Activated CD4-positive, alpha-beta T cell treated with anti-CD3 and anti-CD28 coated beads, Interleukin-2, amount 50 U/mL, for 4 hours (primary cell): Measurements from ENCODE around the gene MINK1.
A peak's percentile ranks its signal among the peaks of the same experiment; 100 is the strongest.

Source experiments
- DNase-seq, 2 experiments: peaks; one replicate each; pipeline ENCODE4 v3.0.0-alpha.2; 2020

The MINK1 gene

GRCh38 chr17:4833178-4833940, at the start of gene MINK1:
TSS of gene MINK1 (plus strand) at chr17:4833340. CDS start at chr17:4833584, 244 bp downstream.
- peak; percentile 76 to 81 for DNase-seq

- DNase-seq = no peak
These were observed 47.6 kb upstream of the MINK1 start for GRCh38 chr17:4785311-4786105.

DNA sequence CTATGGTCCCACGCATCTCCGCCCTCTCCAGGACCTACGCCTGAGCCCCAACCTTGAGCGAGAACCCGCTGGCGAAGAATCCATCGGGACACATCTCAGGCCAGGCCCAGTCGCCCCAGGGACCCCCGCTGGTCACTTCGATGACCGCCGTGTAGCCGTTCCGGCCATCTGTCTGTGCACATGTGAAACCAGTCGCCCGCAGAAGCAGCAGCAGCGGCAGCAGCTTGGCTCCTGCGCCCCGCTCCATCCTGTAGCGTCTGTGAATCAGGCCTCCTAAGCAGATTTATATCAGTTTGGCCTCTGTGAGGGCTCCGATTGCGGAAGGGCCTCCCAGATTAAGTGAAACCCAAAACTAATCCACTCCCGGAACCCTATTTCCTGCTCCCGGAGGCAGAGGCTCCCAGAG, 47.0 kb upstream of the MINK1 start, which contains the start of gene VMO1:
Gene VMO1, minus strand, starts transcription at position 259 of the 406 bp plus-strand sequence. Its CDS starts 12 bp downstream, at position 247.
- DNase-seq = no peak

DNA sequence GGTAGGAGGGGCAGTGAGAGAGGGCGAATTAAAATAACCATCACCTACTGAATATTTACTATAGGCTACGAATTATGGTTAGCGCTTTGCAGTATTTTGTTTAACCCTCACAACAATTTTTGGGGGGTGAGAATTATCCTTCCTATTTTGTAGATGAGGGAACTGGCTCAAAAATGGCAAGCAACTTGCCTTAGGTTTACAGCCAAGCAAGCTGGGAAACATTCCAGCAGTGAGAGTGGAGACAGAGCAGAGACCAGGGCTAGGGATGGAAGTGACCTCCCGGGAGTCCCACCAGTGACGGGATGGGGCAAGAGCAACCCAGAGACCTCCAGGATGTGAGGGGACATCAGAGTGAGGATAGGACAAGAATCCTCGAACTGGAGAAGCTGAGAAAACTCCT, 46.6 kb upstream of the MINK1 start:
- DNase-seq = no peak

- DNase-seq = no peak
These were observed 44.9 kb upstream of the MINK1 start for GRCh38 chr17:4788159-4788806.

- no peak for DNase-seq
These were observed 44.1 kb upstream of the MINK1 start, which contains the start of gene GLTPD2 for GRCh38 chr17:4788807-4789700. TSS of gene GLTPD2 (plus strand) at chr17:4788964. CDS start at chr17:4789012, 48 bp downstream.

DNA sequence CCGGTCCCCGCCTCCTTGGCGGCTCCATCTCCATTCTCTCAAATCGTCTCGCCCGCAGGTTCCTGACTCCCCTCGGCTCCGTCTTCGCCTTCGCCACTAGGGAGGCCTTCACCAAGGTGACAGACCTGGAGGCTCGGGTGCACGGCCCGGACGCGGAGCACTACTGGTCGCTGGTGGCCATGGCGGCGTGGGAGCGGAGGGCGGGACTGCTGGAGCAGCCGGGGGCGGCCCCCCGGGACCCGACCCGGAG, 43.5 kb upstream of the MINK1 start:
- DNase-seq = no peak

DNA sequence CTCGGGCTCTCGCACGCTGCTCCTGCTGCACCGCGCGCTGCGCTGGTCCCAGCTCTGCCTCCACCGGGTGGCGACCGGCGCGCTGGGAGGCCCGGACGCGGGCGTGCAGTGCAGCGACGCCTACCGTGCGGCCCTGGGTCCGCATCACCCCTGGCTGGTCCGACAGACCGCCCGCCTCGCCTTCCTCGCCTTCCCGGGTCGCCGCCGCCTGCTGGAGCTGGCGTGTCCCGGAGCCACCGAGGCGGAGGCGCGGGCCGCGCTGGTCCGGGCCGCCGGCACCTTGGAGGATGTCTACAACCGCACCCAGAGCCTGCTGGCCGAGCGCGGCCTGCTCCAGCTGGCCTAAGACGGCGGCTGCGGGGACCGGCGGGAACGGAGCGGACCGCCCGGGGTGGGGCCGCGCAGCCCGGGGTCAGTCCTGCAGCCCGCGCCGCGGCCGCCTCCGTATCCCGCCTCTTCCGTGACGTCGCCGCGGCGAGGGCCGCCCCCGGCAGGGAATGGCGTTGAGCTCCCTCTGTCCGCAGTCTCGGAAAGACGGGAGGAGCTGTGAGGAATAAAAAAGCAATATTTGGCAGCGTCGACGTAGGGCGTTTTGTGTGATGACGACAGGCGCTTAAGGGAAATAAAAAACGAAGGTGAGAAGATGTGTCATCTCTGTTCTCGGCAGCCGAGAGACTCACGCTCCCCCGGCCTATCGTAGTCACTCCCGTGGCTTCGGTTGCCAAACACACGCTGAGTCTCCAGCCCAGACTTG, 43.0 kb upstream of the MINK1 start:
- peak; percentile 68 to 73 for DNase-seq

GRCh38 chr17:4790705-4791088, 42.4 kb upstream of the MINK1 start:
- no peak for DNase-seq

GRCh38 chr17:4795168-4795567, 38.0 kb upstream of the MINK1 start:
- DNase-seq = no peak

GRCh38 chr17:4796552-4796920, 36.6 kb upstream of the MINK1 start:
- no peak for DNase-seq

DNA sequence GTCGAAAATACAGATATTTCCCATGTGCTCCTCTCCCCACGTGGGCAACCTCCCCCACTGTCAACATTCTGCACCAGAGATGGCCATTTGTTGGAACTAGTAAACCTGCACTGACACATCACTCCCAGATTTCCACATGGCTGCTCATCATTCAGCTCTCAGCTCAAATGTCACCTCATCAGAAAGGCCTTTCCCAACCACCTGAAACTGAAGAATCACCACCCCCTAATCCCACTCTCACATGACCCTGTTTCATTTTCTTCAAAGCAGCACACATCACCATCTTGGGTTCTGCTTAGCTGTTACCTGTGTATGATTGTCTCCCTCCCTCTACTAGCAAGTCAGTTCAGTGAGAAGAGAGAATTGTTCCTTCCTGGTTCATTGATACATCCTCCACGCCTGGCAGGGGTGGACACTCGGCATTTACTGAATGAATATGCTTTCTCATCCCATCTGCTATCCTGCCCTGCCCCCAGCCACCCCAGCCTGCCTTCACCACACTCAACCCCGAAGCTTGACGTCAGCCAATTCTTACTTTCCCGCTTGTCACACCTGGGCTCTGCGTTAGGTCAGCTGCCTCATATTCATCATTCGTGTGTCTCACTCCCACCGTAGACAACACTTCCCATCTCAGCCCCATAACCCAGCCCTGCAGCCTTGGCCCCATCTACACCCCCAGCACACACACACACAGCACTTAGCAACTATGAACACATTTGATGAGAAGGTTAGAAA, 32.5 kb upstream of the MINK1 start:
- no peak for DNase-seq

DNA sequence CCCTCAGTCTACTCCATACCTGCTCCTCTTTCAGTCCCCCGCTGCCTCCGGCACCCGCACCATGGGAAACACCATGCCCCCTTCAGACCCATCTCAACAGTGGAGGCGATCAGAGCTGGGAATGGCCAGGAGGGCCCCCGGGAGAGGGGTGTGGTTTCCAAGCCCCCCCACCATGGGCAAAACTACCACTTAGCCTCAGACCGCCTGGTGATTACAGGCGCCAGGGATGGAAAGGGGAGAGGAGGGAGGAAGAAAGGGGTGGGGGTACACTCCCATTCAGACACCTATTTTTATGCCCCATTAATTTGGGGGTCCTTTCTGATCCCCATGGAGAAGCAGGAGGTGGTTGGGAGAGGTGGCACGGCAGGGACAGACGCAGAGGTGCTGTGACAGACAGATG, 30.9 kb upstream of the MINK1 start, which contains the start of gene C17orf114:
Gene C17orf114, minus strand, starts transcription at position 101 of the 400 bp plus-strand sequence.
- no peak for DNase-seq

- DNase-seq = peak in 1 of 2 experiments; percentile 16
These were observed 26.7 kb upstream of the MINK1 start for GRCh38 chr17:4806456-4806776.

DNA sequence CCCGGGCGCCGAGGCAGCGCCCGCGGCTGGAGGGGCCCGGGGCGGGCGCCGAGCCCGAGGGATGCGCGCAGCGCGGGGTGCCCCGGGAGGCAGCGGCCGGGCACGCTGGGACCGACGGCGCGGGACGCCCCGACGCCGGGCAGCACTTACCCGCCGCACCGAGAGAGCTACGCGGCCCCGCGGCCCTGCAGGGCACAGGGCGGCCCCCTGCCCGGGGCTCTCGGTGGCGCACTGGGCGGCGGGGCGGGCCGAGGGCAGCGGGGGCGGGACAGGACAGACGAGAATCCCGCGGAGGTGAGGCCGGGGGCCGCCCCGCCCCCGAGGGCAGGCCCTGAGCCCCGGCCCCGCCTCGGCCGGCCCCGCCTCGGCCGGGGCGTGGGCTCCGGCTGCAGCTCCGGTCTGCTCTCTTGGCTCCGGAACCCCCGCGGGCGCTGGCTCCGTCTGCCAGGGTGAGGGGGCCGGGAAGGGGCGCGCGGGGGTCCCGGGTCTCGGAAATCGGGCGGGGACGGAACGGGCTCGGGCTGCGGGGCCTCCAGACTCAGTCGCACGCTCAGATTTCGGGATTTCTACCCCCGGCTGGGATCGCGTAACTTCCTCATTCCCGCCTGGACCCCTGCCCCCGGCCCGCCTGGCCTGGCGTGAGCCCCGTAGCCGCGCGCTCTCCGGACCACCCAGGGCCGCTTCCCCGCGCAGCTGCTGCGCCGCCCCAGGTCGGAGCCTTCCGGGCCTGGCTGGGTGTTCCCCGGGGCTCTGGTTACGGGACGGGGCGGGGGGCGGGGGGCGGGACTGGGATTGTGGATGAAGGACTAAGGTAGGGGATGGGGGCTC, 26.1 kb upstream of the MINK1 start, which contains the start of gene PLD2:
Gene PLD2, plus strand, starts transcription at position 376 of the 828 bp plus-strand sequence. CDS start 621 bp downstream, outside the sequence.
- peak; percentile 77 to 80 for DNase-seq

DNA sequence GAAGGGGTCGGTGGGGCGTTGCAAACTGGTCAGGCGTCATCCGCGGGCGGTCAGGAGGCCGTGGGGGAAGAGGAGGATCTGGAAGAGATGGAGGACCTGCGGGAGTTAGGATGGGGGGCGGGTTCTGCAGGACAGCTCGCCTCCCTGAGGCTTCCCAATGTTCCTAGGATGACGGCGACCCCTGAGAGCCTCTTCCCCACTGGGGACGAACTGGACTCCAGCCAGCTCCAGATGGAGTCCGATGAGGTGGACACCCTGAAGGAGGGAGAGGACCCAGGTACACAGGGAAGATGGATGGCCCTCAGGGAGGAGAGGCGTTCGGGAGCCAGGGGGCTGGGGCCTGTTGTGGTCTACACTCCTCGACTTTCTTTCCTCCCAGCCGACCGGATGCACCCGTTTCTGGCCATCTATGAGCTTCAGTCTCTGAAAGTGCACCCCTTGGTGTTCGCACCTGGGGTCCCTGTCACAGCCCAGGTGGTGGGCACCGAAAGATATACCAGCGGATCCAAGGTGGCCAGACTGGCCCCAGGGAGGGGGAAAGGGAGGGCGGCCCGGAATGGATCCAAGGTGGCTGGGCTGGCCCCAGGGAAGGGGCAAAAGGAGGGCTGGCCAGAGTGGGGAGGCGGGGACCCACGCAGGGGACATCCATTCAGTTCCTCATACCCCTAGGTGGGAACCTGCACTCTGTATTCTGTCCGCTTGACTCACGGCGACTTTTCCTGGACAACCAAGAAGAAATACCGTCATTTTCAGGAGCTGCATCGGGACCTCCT, 25.3 kb upstream of the MINK1 start:
- no peak for DNase-seq

DNA sequence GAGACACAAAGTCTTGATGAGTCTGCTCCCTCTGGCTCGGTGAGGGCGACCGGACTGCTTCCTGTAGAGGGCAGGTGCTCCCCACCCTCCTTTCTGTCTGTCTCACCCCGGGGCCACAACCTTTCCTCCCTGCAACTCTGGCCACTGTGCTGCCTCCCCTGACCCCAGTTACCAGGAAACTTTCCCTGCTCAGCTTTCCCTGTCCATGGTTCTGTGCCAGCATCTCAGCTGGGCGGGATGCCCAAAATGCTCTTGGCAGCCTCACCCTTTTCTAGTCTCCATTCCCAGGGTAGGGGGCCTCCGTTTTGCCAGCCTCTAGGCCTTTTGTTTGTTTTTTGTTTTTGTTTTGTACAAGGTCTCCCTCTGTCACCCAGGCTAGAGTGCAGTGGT, 24.8 kb upstream of the MINK1 start:
- no peak for DNase-seq

DNA sequence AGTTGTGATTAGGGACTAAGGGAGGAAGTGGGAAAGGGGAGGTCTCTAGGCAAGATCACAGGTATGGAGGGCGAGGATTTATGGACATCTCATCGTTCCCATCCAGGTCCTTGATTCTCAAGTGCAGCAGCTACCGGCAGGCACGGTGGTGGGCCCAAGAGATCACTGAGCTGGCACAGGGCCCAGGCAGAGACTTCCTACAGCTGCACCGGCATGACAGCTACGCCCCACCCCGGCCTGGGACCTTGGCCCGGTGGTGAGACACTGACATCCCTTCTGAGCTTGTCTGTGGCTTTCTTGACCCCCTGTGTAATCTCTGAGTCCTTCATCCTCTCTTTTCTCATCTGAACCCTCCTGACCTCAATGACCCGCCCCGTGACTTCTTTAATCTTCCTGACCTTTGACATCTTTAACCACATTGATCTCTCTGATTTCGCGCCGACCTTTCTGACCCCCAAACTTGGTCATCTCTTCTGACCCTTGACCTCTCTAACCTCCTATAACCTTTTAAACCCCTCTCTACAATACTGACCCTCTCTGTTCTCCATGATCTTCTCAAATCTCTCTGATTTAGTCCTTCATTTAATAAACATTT, 22.3 kb upstream of the MINK1 start:
- no peak for DNase-seq

GRCh38 chr17:4811471-4811870, 21.7 kb upstream of the MINK1 start:
- DNase-seq = no peak
